Testis (tissue), 2 donors: Measurements from ENCODE around the gene LTBP1.

Experiments used
- POLR2A ChIP-seq: fragments of 450-650 bp; IDR thresholded peaks from one replicate; pipeline ENCODE4 v1.6.1; 2017; ENCODE audit warnings: antibody characterized with exemption, mild to moderate bottlenecking, moderate library complexity
- TF ChIP-seq, protein P1 (sequence below), 3 experiments: fragments of 450-650 bp in 2 of 3; fragments of 200-600 bp in 1 of 3; sonication (generic) in 1 of 3; IDR thresholded peaks; one replicate each; pipeline ENCODE4 v1.5.1; 2016 to 2019; ENCODE audit warnings: antibody characterized with exemption in 3 of 3, mild to moderate bottlenecking in 2 of 3, moderate library complexity in 1 of 3

DNA sequence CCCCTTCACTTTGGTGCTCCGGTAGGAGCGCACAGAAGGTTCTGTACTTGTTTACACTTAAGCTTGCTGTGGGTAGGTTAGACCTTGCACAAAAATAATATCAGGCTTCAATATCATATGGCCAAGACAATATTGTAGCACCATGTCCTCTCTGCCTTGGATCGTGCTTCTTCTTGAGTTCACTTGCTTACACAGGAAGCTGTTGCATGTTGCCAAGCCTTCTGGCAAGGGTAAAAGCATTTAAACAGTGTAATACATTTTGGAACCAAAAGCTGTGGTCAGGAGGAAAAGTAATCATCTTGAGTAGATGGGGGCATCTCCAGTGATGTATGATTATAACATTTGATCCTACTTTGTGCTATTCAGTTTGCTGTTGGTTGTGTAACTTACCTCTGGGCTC, 197.5 kb downstream of the LTBP1 start:
- TF ChIP-seq POLR2A: no peak
- TF ChIP-seq, protein P1, sequence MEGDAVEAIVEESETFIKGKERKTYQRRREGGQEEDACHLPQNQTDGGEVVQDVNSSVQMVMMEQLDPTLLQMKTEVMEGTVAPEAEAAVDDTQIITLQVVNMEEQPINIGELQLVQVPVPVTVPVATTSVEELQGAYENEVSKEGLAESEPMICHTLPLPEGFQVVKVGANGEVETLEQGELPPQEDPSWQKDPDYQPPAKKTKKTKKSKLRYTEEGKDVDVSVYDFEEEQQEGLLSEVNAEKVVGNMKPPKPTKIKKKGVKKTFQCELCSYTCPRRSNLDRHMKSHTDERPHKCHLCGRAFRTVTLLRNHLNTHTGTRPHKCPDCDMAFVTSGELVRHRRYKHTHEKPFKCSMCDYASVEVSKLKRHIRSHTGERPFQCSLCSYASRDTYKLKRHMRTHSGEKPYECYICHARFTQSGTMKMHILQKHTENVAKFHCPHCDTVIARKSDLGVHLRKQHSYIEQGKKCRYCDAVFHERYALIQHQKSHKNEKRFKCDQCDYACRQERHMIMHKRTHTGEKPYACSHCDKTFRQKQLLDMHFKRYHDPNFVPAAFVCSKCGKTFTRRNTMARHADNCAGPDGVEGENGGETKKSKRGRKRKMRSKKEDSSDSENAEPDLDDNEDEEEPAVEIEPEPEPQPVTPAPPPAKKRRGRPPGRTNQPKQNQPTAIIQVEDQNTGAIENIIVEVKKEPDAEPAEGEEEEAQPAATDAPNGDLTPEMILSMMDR (IDR thresholded peaks at IDR 0.05): no peak
